ENCODE data around the gene KCNK7. TPM values are rescaled to one million over a fixed set of nuclear protein-coding genes. Genes with fewer than 3 reads are reported as not detected.

KCNK7 gene
- total RNA-seq, 2 experiments from 2014 or later: 4.9 to 5.0 TPM

- Histone ChIP-seq H3K36me3 (ENCODE audit: insufficient read depth, low read length) (peaks cover 58% of the 10 kb centered on the region), H3K27me3 (ENCODE audit: control insufficient read depth in 1 of 2, insufficient read depth in 2 of 2, low read length in 2 of 2) (no peaks in the 10 kb centered on the region), H3K4me1 (ENCODE audit: insufficient read depth, low read length) (peaks cover 70% of the 10 kb centered on the region), H3K9me3 (ENCODE audit: control insufficient read depth in 1 of 2, insufficient read depth in 1 of 2, low read length in 2 of 2) (no peaks in the 10 kb centered on the region), H3K4me3 (ENCODE audit: low read length) (peak overlapping the region; percentile 59), H3K27ac (ENCODE audit: low read depth in 1 of 2, low read length in 2 of 2) (peak overlapping the region; percentile 68 to 95)
- POLR2A ChIA-PET: interaction anchor here (0.5 to 6.1 kb wide), 3 partner anchors 12 to 178 kb away, joined by 3 to 244 read pairs (median 3); partner anchors contain the start of gene RELA
- DNase-seq: no peak
- Mint-ChIP-seq H3K36me3 (ENCODE audit: low read depth) (peaks cover 64% of the 10 kb centered on the region), H3K4me3 (peak overlapping the region; percentile 86), H3K9me3 (no peaks in the 10 kb centered on the region), H3K27ac (peak overlapping the region; percentile 100), H3K27me3 (no peaks in the 10 kb centered on the region), H3K4me1 (ENCODE audit: low read depth) (peaks cover 58% of the 10 kb centered on the region)
- TF ChIP-seq CTCF (IDR thresholded peaks at IDR 0.05): no peak
- no peak for ATAC-seq (ENCODE audit: poor library complexity)
- intact Hi-C loops (cut with DNase I, micrococcal nuclease): no loop called here
- CTCF ChIA-PET: interaction anchor here (2.3 kb wide), 1 partner anchor 16 kb away, joined by 6 read pairs; no protein-coding TSS in a partner anchor
Observed at GRCh38 chr11:65642014-65642671, 46.5 kb upstream of the KCNK7 start.

- H3K9me3 Mint-ChIP-seq: no peaks in the 10 kb centered on the region
- no peaks in the 10 kb centered on the region for H3K27me3 Mint-ChIP-seq
- intact Hi-C loops (cut with DNase I, micrococcal nuclease): no loop called here
- H3K4me1 ChIP-seq (ENCODE audit: insufficient read depth, low read length): peaks cover 76% of the 10 kb centered on the region
- CTCF ChIA-PET: interaction anchor here (1.7 kb wide), 1 partner anchor 10 kb away, joined by 4 read pairs; no protein-coding TSS in a partner anchor
- H3K36me3 Mint-ChIP-seq (ENCODE audit: low read depth): peaks cover 68% of the 10 kb centered on the region
- no peak for TF ChIP-seq CTCF (IDR thresholded peaks at IDR 0.05)
- peak overlapping the region; percentile 86 for H3K4me3 Mint-ChIP-seq
- peaks cover 62% of the 10 kb centered on the region for H3K4me1 Mint-ChIP-seq (ENCODE audit: low read depth)
- H3K27ac Mint-ChIP-seq: peak overlapping the region; percentile 100
- H3K4me3 ChIP-seq (ENCODE audit: low read length): peak overlapping the region; percentile 59
- peak overlapping the region; percentile 68 to 95 for H3K27ac ChIP-seq (ENCODE audit: low read depth in 1 of 2, low read length in 2 of 2)
- no peaks in the 10 kb centered on the region for H3K9me3 ChIP-seq (ENCODE audit: control insufficient read depth in 1 of 2, insufficient read depth in 1 of 2, low read length in 2 of 2)
- POLR2A ChIA-PET: interaction anchor here (0.5 to 6.1 kb wide), 3 partner anchors 12 to 177 kb away, joined by 3 to 244 read pairs (median 3); partner anchors contain the start of gene RELA
- ATAC-seq (ENCODE audit: poor library complexity) (no peak), DNase-seq (no peak)
- H3K27me3 ChIP-seq (ENCODE audit: control insufficient read depth in 1 of 2, insufficient read depth in 2 of 2, low read length in 2 of 2): no peaks in the 10 kb centered on the region
- H3K36me3 ChIP-seq (ENCODE audit: insufficient read depth, low read length): peaks cover 64% of the 10 kb centered on the region
Observed at GRCh38 chr11:65641297-65642013, 45.9 kb upstream of the KCNK7 start.

- Histone ChIP-seq H3K9me3 (ENCODE audit: control insufficient read depth in 1 of 2, insufficient read depth in 1 of 2, low read length in 2 of 2) (no peaks in the 10 kb centered on the region), H3K4me3 (ENCODE audit: low read length) (peak overlapping the region; percentile 59), H3K27ac (ENCODE audit: low read depth in 1 of 2, low read length in 2 of 2) (peak overlapping the region; percentile 94 to 95), H3K4me1 (ENCODE audit: insufficient read depth, low read length) (peaks cover 73% of the 10 kb centered on the region), H3K27me3 (ENCODE audit: control insufficient read depth in 1 of 2, insufficient read depth in 2 of 2, low read length in 2 of 2) (no peaks in the 10 kb centered on the region), H3K36me3 (ENCODE audit: insufficient read depth, low read length) (peaks cover 64% of the 10 kb centered on the region)
- intact Hi-C loops (cut with DNase I, micrococcal nuclease): no loop called here
- DNase-seq (peak in 9 of 14 experiments; percentile 32 to 81 (median 55)), ATAC-seq (ENCODE audit: poor library complexity) (no peak)
- no peak for TF ChIP-seq CTCF (IDR thresholded peaks at IDR 0.05)
- ChIA-PET CTCF (interaction anchor here (1.7 kb wide), 1 partner anchor 11 kb away, joined by 4 read pairs; no protein-coding TSS in a partner anchor), POLR2A (interaction anchor here (0.6 to 6.1 kb wide), 10 partner anchors 9 to 519 kb away, joined by 3 to 244 read pairs (median 6); partner anchors contain the start of genes FAM89B, FAU, KAT5 and MALAT1)
- no peaks in the 10 kb centered on the region for H3K9me3 Mint-ChIP-seq
- peak overlapping the region; percentile 97 for H3K4me3 Mint-ChIP-seq
- no peaks in the 10 kb centered on the region for H3K27me3 Mint-ChIP-seq
- peak overlapping the region; percentile 100 for H3K27ac Mint-ChIP-seq
- peaks cover 68% of the 10 kb centered on the region for H3K36me3 Mint-ChIP-seq (ENCODE audit: low read depth)
- H3K4me1 Mint-ChIP-seq (ENCODE audit: low read depth): peaks cover 62% of the 10 kb centered on the region
Observed at GRCh38 chr11:65640483-65641296, 45.1 kb upstream of the KCNK7 start.
